Spleen (tissue), 11 donors: ENCODE data around the gene GLRX2. TPM values are rescaled to one million over a fixed set of nuclear protein-coding genes. Genes with fewer than 3 reads are reported as not detected.

Source experiments
- DNase-seq: peaks from one replicate; pipeline ENCODE4 v3.0.0-alpha.2; 2020
- H3K27ac ChIP-seq, 8 donors: fragments of 200-600 bp; sonication (generic) in 7 of 8; 1 replicate in 4 of 8; 2 replicates in 4 of 8; pipeline versions ENCODE4 v1.5.0 to v1.8.0; 2016 to 2021; ENCODE audit warnings: inconsistent platforms in 4 of 8, mild to moderate bottlenecking in 4 of 8, moderate library complexity in 1 of 8
- H3K27me3 ChIP-seq, 7 donors: fragments of 200-600 bp; sonication (generic) in 6 of 7; replicated peaks in 1 of 7; 1 replicate in 4 of 7; 2 replicates in 3 of 7; pipeline versions ENCODE4 v1.5.0 to v1.8.0; 2016 to 2021; ENCODE audit warnings: inconsistent platforms in 3 of 7, mild to moderate bottlenecking in 1 of 7
- H3K36me3 ChIP-seq, 6 donors: fragments of 200-600 bp; sonication (generic) in 5 of 6; 1 replicate in 4 of 6; 2 replicates in 2 of 6; pipeline versions ENCODE4 v1.5.0 to v1.8.0; 2016 to 2021; ENCODE audit warnings: inconsistent platforms in 2 of 6
- H3K4me1 ChIP-seq, 6 donors: fragments of 200-600 bp; sonication (generic) in 5 of 6; 1 replicate in 3 of 6; 2 replicates in 3 of 6; pipeline versions ENCODE4 v1.5.0 to v1.8.0; 2016 to 2021; ENCODE audit warnings: inconsistent platforms in 3 of 6
- H3K4me3 ChIP-seq, 8 donors: fragments of 200-600 bp; sonication (generic) in 7 of 8; 1 replicate in 4 of 8; 2 replicates in 4 of 8; pipeline versions ENCODE4 v1.5.0 to v1.8.0; 2016 to 2021; ENCODE audit warnings: inconsistent platforms in 4 of 8, mild to moderate bottlenecking in 4 of 8, moderate library complexity in 2 of 8
- H3K9me3 ChIP-seq, 8 donors: fragments of 200-600 bp; sonication (generic) in 7 of 8; 1 replicate in 4 of 8; 2 replicates in 4 of 8; pipeline versions ENCODE4 v1.5.0 to v1.8.0; 2016 to 2021; ENCODE audit warnings: inconsistent platforms in 4 of 8
- POLR2A ChIP-seq, 3 donors: fragments of 450-650 bp; IDR thresholded peaks; one replicate each; pipeline ENCODE4 v1.5.1; 2017; ENCODE audit warnings: antibody characterized with exemption in 3 of 3, mild to moderate bottlenecking in 1 of 3
- POLR2AphosphoS5 ChIP-seq, 3 donors: sonication (generic); formaldehyde crosslinking; IDR thresholded peaks; one replicate each; pipeline ENCODE4 v1.5.1; 2017; ENCODE audit warnings: antibody characterized with exemption in 3 of 3
- whole genome bisulfite sequencing, 5 donors: extraction: QIAGEN DNeasy Blood & Tissue Kit in 3 of 5; methylation state at CpG; one replicate each; pipeline versions ENCODE4 v1.1.5 to v1.1.7; 2013 to 2018; 5-methylcytosine and 5-hydroxymethylcytosine counted together
- intact Hi-C: fragments of 100-400 bp; cut with DNase I; formaldehyde crosslinking; loops from one replicate; pipeline ENCODE4 v1.15.0; 2023; ENCODE audit warnings: low total_unique reads
- polyA plus RNA-seq, 3 donors: library from polyadenylated mRNA; stranded (reverse); fragments of 200-250 nt; gene quantifications; one replicate each; pipeline ENCODE4 v1.2.1, GENCODE V29; 2013
- total RNA-seq, 7 donors: library from RNA; depleted of rRNA in 3 of 7; stranded (reverse); fragments of >200 nt in 3 of 7; fragmentation: NEBNext Ultra II Directional in 4 of 7; extraction: Animal tissue kit (Norgen Biotek cat#: 25700) in 4 of 7; gene quantifications; one replicate each; pipeline versions ENCODE4 v1.1.0 to v1.2.1, GENCODE V29; 2016 to 2021
- TF ChIP-seq, protein P1 (sequence below), 11 experiments: fragments of 200-600 bp in 7 of 11; fragments of 450-650 bp in 4 of 11; sonication (generic) in 4 of 11; IDR thresholded peaks in 8 of 11; conservative IDR thresholded peaks in 3 of 11; 1 replicate in 7 of 11; 2 replicates in 4 of 11; pipeline versions ENCODE4 v1.4.0 to v1.8.0; 2016 to 2021; ENCODE audit warnings: antibody characterized with exemption in 11 of 11, inconsistent platforms in 4 of 11, mild to moderate bottlenecking in 1 of 11
- donor health status: healthy with polysubstance abuse.
- donor health status: DM: no; HTN: no; CAD: no; lungs with moderate emphysema.
- donor health status: DM: no; HTN: no; CAD: no.
- donor health status: Bipolar disorder and iron deficiency.
- donor health status: healthy.
- donor health status: DM: no; HTN: no; CAD: no.
- donor health status: DM: yes; HTN: yes; CAD: no.

GLRX2 gene
- total and polyA plus RNA-seq, 10 donors, result 5.9 to 20.0 (median 11.0) TPM

- H3K36me3 ChIP-seq, result peaks cover 0 to 82% (median 19%) of the 10 kb centered on the region in 6 donors
- no peak for DNase-seq
- no peak overlapping the region for H3K4me3 ChIP-seq
- TF ChIP-seq, protein P1, sequence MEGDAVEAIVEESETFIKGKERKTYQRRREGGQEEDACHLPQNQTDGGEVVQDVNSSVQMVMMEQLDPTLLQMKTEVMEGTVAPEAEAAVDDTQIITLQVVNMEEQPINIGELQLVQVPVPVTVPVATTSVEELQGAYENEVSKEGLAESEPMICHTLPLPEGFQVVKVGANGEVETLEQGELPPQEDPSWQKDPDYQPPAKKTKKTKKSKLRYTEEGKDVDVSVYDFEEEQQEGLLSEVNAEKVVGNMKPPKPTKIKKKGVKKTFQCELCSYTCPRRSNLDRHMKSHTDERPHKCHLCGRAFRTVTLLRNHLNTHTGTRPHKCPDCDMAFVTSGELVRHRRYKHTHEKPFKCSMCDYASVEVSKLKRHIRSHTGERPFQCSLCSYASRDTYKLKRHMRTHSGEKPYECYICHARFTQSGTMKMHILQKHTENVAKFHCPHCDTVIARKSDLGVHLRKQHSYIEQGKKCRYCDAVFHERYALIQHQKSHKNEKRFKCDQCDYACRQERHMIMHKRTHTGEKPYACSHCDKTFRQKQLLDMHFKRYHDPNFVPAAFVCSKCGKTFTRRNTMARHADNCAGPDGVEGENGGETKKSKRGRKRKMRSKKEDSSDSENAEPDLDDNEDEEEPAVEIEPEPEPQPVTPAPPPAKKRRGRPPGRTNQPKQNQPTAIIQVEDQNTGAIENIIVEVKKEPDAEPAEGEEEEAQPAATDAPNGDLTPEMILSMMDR (IDR thresholded peaks at IDR 0.05 in 8 of 11, conservative IDR thresholded peaks at IDR 0.05 in 3 of 11), result no peak
- TF ChIP-seq POLR2AphosphoS5 (IDR thresholded peaks at IDR 0.05), result no peak
- no peak for TF ChIP-seq POLR2A (IDR thresholded peaks at IDR 0.05)
- H3K27me3 ChIP-seq, result no peaks in the 10 kb centered on the region
- no peaks in the 10 kb centered on the region for H3K9me3 ChIP-seq
- H3K4me1 ChIP-seq, result no peaks in the 10 kb centered on the region
- H3K27ac ChIP-seq, result no peak overlapping the region
- WGBS, 5 donors, result 89 to 99% (median 96%) methylated on average over 1 of the region's 1 CpG
- intact Hi-C loops, result no loop called here
Measured at GRCh38 chr1:193090865-193091264, 14.3 kb downstream of the GLRX2 start.

DNA sequence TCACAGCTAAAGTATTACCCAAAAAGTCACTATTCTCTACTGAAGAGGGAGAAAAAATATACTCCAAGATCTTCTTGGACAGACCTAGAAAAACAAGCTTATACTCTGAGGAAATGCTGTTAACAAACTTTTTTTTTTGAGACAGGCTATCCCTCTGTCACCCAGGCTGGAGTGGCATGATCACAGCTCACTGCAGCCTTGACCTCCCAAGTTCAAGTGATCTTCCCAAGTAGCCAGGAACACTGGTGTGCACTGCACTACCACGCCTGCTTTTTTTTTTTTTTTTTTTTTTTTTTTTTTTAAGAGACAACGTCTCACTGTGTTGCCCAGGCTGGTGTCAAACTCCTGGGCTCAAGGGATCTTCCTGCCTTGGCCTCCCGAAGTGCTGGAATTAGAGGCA, 17.3 kb downstream of the GLRX2 start:
- Histone ChIP-seq H3K27ac (peak overlapping the region in 1 of 8 donors; percentile 18), H3K27me3 (no peaks in the 10 kb centered on the region), H3K36me3 (peaks cover 0 to 82% (median 23%) of the 10 kb centered on the region in 6 donors), H3K4me3 (no peak overlapping the region), H3K9me3 (no peaks in the 10 kb centered on the region), H3K4me1 (no peaks in the 10 kb centered on the region)
- 69 to 79% (median 71%) methylated on average over 3 of the region's 3 CpGs for WGBS, 5 donors
- TF ChIP-seq POLR2A (IDR thresholded peaks at IDR 0.05), result no peak
- no peak for TF ChIP-seq POLR2AphosphoS5 (IDR thresholded peaks at IDR 0.05)
- no peak for DNase-seq
- intact Hi-C loops, result no loop called here

- Histone ChIP-seq H3K4me3 (no peak overlapping the region), H3K36me3 (peaks cover 0 to 84% (median 36%) of the 10 kb centered on the region in 6 donors), H3K9me3 (no peaks in the 10 kb centered on the region), H3K27me3 (no peaks in the 10 kb centered on the region), H3K4me1 (no peaks in the 10 kb centered on the region), H3K27ac (no peak overlapping the region)
- no peak for DNase-seq
- intact Hi-C loops, result no loop called here
- 93 to 96% (median 94%) methylated on average over 3 of the region's 3 CpGs for WGBS, 5 donors
- TF ChIP-seq POLR2A (IDR thresholded peaks at IDR 0.05), result no peak
- TF ChIP-seq POLR2AphosphoS5 (IDR thresholded peaks at IDR 0.05), result no peak
- TF ChIP-seq, protein P1 (IDR thresholded peaks at IDR 0.05 in 8 of 11, conservative IDR thresholded peaks at IDR 0.05 in 3 of 11), result no peak
Measured at GRCh38 chr1:193086342-193086741, 18.9 kb downstream of the GLRX2 start.

- WGBS, 5 donors, result 93 to 100% (median 98%) methylated on average over 1 of the region's 1 CpG
- no peaks in the 10 kb centered on the region for H3K27me3 ChIP-seq
- intact Hi-C loops, result no loop called here
- no peak overlapping the region for H3K27ac ChIP-seq
- no peak for DNase-seq
- no peaks in the 10 kb centered on the region for H3K4me1 ChIP-seq
- TF ChIP-seq POLR2A (IDR thresholded peaks at IDR 0.05) (no peak), POLR2AphosphoS5 (IDR thresholded peaks at IDR 0.05) (no peak)
- TF ChIP-seq, protein P1 (IDR thresholded peaks at IDR 0.05 in 8 of 11, conservative IDR thresholded peaks at IDR 0.05 in 3 of 11), result no peak
- H3K9me3 ChIP-seq, result no peaks in the 10 kb centered on the region
- no peak overlapping the region for H3K4me3 ChIP-seq
- peaks cover 0 to 84% (median 40%) of the 10 kb centered on the region in 6 donors for H3K36me3 ChIP-seq
Measured at GRCh38 chr1:193085263-193085662, 20.0 kb downstream of the GLRX2 start.
